Natural killer cell (primary cell): ENCODE measurements around the gene SP3. TPM values are rescaled to one million over a fixed set of nuclear protein-coding genes. Genes with fewer than 3 reads are reported as not detected.

Experiments used
- ATAC-seq, 3 donors: fragments of 150-1000 bp in 2 of 3; fragments of 200-7000 bp in 1 of 3; cut with Tn5 transposase; 1 replicate in 1 of 3; 2 replicates in 2 of 3; pipeline ENCODE4 v1.10.0; 2021; ENCODE audit warnings: mild to moderate bottlenecking in 2 of 3, moderate library complexity in 2 of 3
- DNase-seq, 2 donors: peaks; one replicate each; pipeline versions ENCODE4 v3.0.0 to v3.0.0-alpha.2; 2013 to 2021; ENCODE audit warnings: mixed read lengths in 1 of 2
- H3K27ac ChIP-seq: one replicate; pipeline ENCODE4 v1.5.1; 2013; ENCODE audit warnings: mild to moderate bottlenecking, low read length
- H3K27me3 ChIP-seq: one replicate; pipeline ENCODE4 v1.6.1; 2013; ENCODE audit warnings: low read length; ENCODE audit not compliant: control insufficient read depth, insufficient read depth
- H3K36me3 ChIP-seq: one replicate; pipeline ENCODE4 v1.6.1; 2013; ENCODE audit warnings: low read length; ENCODE audit not compliant: control insufficient read depth, insufficient read depth
- H3K4me1 ChIP-seq: one replicate; pipeline ENCODE4 v1.6.1; 2013; ENCODE audit warnings: low read length; ENCODE audit not compliant: control insufficient read depth, insufficient read depth
- H3K4me3 ChIP-seq: one replicate; pipeline ENCODE4 v1.5.1; 2013; ENCODE audit warnings: low read length
- H3K9me3 ChIP-seq: one replicate; pipeline ENCODE4 v1.6.1; 2013; ENCODE audit warnings: low read length; ENCODE audit not compliant: control insufficient read depth, insufficient read depth
- H3K27ac Mint-ChIP-seq, 2 donors: one replicate each; pipeline ENCODE4 v1.8.0; 2022; ENCODE audit warnings: mild to moderate bottlenecking in 2 of 2, mixed read lengths in 2 of 2, moderate library complexity in 1 of 2
- H3K27me3 Mint-ChIP-seq, 2 donors: one replicate each; pipeline ENCODE4 v1.8.0; 2022; ENCODE audit warnings: low read depth in 2 of 2, mixed read lengths in 2 of 2
- H3K36me3 Mint-ChIP-seq: one replicate; pipeline ENCODE4 v1.8.0; 2022; ENCODE audit warnings: mixed read lengths
- H3K4me1 Mint-ChIP-seq, 2 donors: one replicate each; pipeline ENCODE4 v1.8.0; 2022; ENCODE audit warnings: mixed read lengths in 2 of 2
- H3K4me3 Mint-ChIP-seq: one replicate; pipeline ENCODE4 v1.8.0; 2022; ENCODE audit warnings: mild to moderate bottlenecking, moderate library complexity, mixed read lengths
- H3K9me3 Mint-ChIP-seq, 2 donors: one replicate each; pipeline ENCODE4 v1.8.0; 2022; ENCODE audit warnings: mixed read lengths in 2 of 2
- WGBS: methylation state at CpG from one replicate; pipeline ENCODE4 v1.1.7; 2013; ENCODE audit warnings: missing lambda C conversion rate; ENCODE audit not compliant: insufficient coverage; 5-methylcytosine and 5-hydroxymethylcytosine counted together
- intact Hi-C: fragments of 100-400 bp; cut with micrococcal nuclease; formaldehyde crosslinking; loops from one replicate; pipeline ENCODE4 v1.14.2; 2022
- total RNA-seq, 4 donors: library from RNA; stranded (reverse); fragments of 120-200 nt in 1 of 4; gene quantifications; one replicate each; pipeline versions ENCODE4 v1.2.3 to v1.2.4, GENCODE V29; 2013 to 2022
- TF ChIP-seq, protein P1 (sequence below): fragments of 200-600 bp; IDR thresholded peaks from one replicate; pipeline ENCODE4 v1.8.0; 2022; ENCODE audit warnings: antibody characterized with exemption

SP3 gene
- total RNA-seq, 3 donors from 2014 or later (not counting 1 experiment from before 2014, with no cell fraction given) = 179 to 200 (median 188) TPM

DNA sequence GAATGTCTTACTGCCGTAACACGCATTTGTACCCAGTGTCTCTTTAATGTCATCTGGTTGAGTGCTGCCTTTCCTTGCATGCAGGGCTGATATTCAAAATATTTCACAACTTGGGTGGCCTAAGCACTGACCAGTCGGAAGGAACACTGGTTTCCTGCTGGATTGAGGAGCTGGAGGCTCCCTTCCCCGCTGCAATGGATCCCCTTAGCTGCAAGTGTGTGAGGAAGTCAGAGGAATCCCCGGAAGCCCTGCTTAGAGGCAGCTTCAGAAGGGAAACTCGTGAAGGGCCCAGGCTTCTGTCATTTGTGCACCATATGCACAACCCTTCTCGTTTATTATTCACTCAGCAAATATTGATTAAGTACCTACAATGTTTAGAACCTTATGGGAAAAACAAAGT, 33.2 kb upstream of the SP3 start:
- Mint-ChIP-seq H3K4me3 (no peak overlapping the region), H3K4me1 (peaks cover 12 to 14% of the 10 kb centered on the region in 2 donors), H3K9me3 (no peaks in the 10 kb centered on the region), H3K27me3 (peaks cover 11 to 15% of the 10 kb centered on the region in 2 donors), H3K27ac (no peak overlapping the region), H3K36me3 (no peaks in the 10 kb centered on the region)
- TF ChIP-seq, protein P1, sequence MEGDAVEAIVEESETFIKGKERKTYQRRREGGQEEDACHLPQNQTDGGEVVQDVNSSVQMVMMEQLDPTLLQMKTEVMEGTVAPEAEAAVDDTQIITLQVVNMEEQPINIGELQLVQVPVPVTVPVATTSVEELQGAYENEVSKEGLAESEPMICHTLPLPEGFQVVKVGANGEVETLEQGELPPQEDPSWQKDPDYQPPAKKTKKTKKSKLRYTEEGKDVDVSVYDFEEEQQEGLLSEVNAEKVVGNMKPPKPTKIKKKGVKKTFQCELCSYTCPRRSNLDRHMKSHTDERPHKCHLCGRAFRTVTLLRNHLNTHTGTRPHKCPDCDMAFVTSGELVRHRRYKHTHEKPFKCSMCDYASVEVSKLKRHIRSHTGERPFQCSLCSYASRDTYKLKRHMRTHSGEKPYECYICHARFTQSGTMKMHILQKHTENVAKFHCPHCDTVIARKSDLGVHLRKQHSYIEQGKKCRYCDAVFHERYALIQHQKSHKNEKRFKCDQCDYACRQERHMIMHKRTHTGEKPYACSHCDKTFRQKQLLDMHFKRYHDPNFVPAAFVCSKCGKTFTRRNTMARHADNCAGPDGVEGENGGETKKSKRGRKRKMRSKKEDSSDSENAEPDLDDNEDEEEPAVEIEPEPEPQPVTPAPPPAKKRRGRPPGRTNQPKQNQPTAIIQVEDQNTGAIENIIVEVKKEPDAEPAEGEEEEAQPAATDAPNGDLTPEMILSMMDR = no peak
- intact Hi-C loops = no loop called here
- Histone ChIP-seq H3K4me3 (no peak overlapping the region), H3K27ac (no peak overlapping the region), H3K36me3 (no peaks in the 10 kb centered on the region), H3K27me3 (no peaks in the 10 kb centered on the region), H3K4me1 (peaks cover 10% of the 10 kb centered on the region), H3K9me3 (no peaks in the 10 kb centered on the region)
- DNase-seq (no peak), ATAC-seq (no peak)
- 88% methylated on average over 6 of the region's 7 CpGs for whole genome bisulfite sequencing

DNA sequence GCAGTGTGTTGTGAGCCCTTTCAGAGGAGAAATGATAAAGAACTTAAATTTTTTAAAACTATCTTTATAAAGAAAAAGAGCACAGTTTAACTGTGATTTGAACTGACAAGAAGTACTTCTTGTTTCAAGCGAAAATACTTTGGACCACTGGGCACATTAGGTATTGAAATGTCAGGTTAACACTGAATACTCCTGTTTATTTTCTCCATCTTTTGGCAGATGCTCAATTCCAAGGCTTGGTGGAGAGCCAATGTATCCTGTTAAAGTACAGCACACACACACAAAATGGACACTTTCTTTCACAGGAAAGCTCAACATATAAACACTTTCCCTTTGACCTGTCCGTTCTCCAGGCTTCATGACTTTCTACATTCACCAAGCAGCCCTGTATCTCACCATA, 32.6 kb upstream of the SP3 start:
- ATAC-seq = no peak
- Histone ChIP-seq H3K27ac (no peak overlapping the region), H3K4me3 (no peak overlapping the region), H3K4me1 (peaks cover 10% of the 10 kb centered on the region), H3K27me3 (no peaks in the 10 kb centered on the region), H3K9me3 (no peaks in the 10 kb centered on the region), H3K36me3 (no peaks in the 10 kb centered on the region)
- no peak for DNase-seq
- Mint-ChIP-seq H3K4me1 (peaks cover 12 to 14% of the 10 kb centered on the region in 2 donors), H3K27ac (no peak overlapping the region), H3K4me3 (no peak overlapping the region), H3K27me3 (peaks cover 11 to 15% of the 10 kb centered on the region in 2 donors), H3K36me3 (no peaks in the 10 kb centered on the region), H3K9me3 (no peaks in the 10 kb centered on the region)
- WGBS = 54% methylated on average over 2 of the region's 2 CpGs
- TF ChIP-seq, protein P1 = no peak
- intact Hi-C loops = no loop called here

DNA sequence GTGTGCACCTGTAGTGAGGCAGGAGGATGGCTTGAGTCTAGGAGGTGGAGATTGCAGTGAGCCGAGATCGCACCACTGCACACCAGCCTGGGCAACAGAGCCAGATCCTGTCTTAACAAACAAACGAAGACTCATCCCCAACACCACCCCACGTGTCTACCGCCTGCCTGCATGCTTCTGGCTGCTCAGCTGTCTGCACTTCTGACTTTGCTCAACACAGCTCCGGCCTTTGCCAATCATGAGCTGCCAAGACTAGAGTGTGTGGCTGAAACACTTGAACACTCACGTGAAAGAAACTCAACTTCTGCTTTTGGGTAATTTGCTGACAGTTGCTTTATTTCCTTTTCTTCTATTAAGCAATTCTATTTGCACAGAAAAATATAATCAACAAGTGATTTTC, 32.1 kb upstream of the SP3 start:
- intact Hi-C loops = no loop called here
- peak in 2 of 3 donors; percentile 53 to 84 for ATAC-seq
- H3K27ac Mint-ChIP-seq = no peak overlapping the region

DNA sequence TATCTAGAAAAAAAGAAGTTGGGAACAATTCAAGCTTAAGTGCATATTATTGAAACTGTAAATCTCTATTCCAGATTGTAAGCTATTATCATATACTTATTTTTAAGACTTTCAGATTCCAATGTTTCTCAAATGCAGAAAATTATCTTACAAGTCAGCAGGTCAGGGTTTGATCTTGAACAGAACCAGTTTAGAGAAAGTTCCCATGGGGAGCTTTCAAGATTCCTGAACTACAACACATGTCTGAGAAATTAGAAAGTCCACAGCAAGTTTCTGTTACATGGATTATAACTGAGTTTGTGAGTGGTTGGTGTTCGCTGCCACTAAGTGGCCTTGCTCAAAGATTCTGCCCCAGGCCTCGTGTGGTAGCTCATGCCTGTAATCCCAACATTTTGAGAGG, 31.6 kb upstream of the SP3 start:
- no peaks in the 10 kb centered on the region for H3K27me3 ChIP-seq
- Mint-ChIP-seq H3K4me1 (peaks cover 12 to 14% of the 10 kb centered on the region in 2 donors), H3K27ac (no peak overlapping the region), H3K9me3 (no peaks in the 10 kb centered on the region), H3K36me3 (no peaks in the 10 kb centered on the region), H3K27me3 (peaks cover 11 to 15% of the 10 kb centered on the region in 2 donors), H3K4me3 (no peak overlapping the region)
- peaks cover 10% of the 10 kb centered on the region for H3K4me1 ChIP-seq
- DNase-seq = no peak
- no peaks in the 10 kb centered on the region for H3K36me3 ChIP-seq
- no peak overlapping the region for H3K27ac ChIP-seq
- 93% methylated on average over 2 of the region's 2 CpGs for WGBS
- TF ChIP-seq, protein P1 = no peak
- H3K4me3 ChIP-seq = no peak overlapping the region
- intact Hi-C loops = no loop called here
- no peak for ATAC-seq
- H3K9me3 ChIP-seq = no peaks in the 10 kb centered on the region

More for the DNA sequence above, 32.1 kb upstream of the SP3 start:
- TF ChIP-seq, protein P1 = no peak
- no peaks in the 10 kb centered on the region for H3K9me3 ChIP-seq
- peaks cover 10% of the 10 kb centered on the region for H3K4me1 ChIP-seq
- no peak overlapping the region for H3K27ac ChIP-seq
- Mint-ChIP-seq H3K4me1 (peaks cover 12 to 14% of the 10 kb centered on the region in 2 donors), H3K27me3 (peaks cover 11 to 15% of the 10 kb centered on the region in 2 donors), H3K4me3 (no peak overlapping the region), H3K36me3 (no peaks in the 10 kb centered on the region), H3K9me3 (no peaks in the 10 kb centered on the region)
- no peak overlapping the region for H3K4me3 ChIP-seq
- WGBS = 29% methylated on average over 7 of the region's 7 CpGs
- H3K36me3 ChIP-seq = no peaks in the 10 kb centered on the region
- DNase-seq = peak in 1 of 2 donors; percentile 17
- H3K27me3 ChIP-seq = no peaks in the 10 kb centered on the region
